HepG2 (cell line): ENCODE data around the gene PYGB. TPM values are rescaled to one million over a fixed set of nuclear protein-coding genes. Genes with fewer than 3 reads are reported as not detected.
A peak's percentile ranks its signal among the peaks of the same experiment; 100 is the strongest.

Source experiments
- ATAC-seq: fragments of 200-7000 bp; cut with Tn5 transposase; 3 replicates; pipeline ENCODE4 v1.9.1; 2020; ENCODE audit warnings: mild to moderate bottlenecking, moderate library complexity
- BruUV-seq: library from RNA; stranded (reverse); fragments of 400-500 nt; replicated peaks from 2 replicates; lab custom pipeline; 2021; lab: Mats Ljungman, UMichigan
- CTCF ChIA-PET: fragments of 300-600 bp; formaldehyde crosslinking; extraction: SDS; loops from one replicate; lab custom pipeline; 2021; ENCODE audit warnings: low total read pairs, inconsistent platforms, low intra/inter-chr PET ratio; lab: Yijun Ruan, JAX
- POLR2A ChIA-PET: fragments of 350-600 bp; sonication (Branson Sonifier 250); formaldehyde crosslinking; loops from one replicate; lab custom pipeline; 2020; ENCODE audit warnings: antibody characterized with exemption, inconsistent platforms; lab: Yijun Ruan, JAX
- DNase-seq: peaks from one replicate; pipeline ENCODE4 v3.0.0-alpha.2; 2015; ENCODE audit warnings: low spot score
- FAIRE-seq: peaks from 3 replicates; lab custom pipeline; 2011; peaks lifted over from hg19 to GRCh38; lab: Jason Lieb, UNC
- H2AFZ ChIP-seq: one replicate; pipeline ENCODE4 v1.6.1; 2011; ENCODE audit warnings: low read length, inconsistent platforms
- H3K27ac ChIP-seq: fragments of 300-600 bp; 3 replicates; pipeline ENCODE4 v1.8.0; 2011; ENCODE audit warnings: mixed run types, mild to moderate bottlenecking, mixed read lengths, low read length, inconsistent platforms; ENCODE audit not compliant: insufficient read depth; ENCODE audit errors: extremely low read length
- H3K27me3 ChIP-seq, 2 experiments: fragments of 200-600 bp in 1 of 2; 2 replicates in 1 of 2; 3 replicates in 1 of 2; pipeline versions ENCODE4 v1.6.0 to v1.8.0; 2011; ENCODE audit warnings: low read length in 2 of 2, mild to moderate bottlenecking in 2 of 2, moderate library complexity in 2 of 2, inconsistent platforms in 1 of 2; ENCODE audit not compliant: insufficient read depth in 2 of 2, control insufficient read depth in 1 of 2
- H3K36me3 ChIP-seq, 2 experiments: fragments of 200-600 bp in 1 of 2; replicated peaks in 1 of 2; 2 replicates in 1 of 2; 3 replicates in 1 of 2; pipeline versions ENCODE4 v1.5.1 to v1.8.0; 2011; ENCODE audit warnings: low read length in 2 of 2, inconsistent platforms in 1 of 2; ENCODE audit not compliant: insufficient read depth in 2 of 2, control insufficient read depth in 1 of 2
- H3K4me1 ChIP-seq: 2 replicates; pipeline ENCODE4 v1.5.1; 2012; ENCODE audit warnings: low read length, inconsistent platforms; ENCODE audit not compliant: insufficient read depth
- H3K4me2 ChIP-seq: 2 replicates; pipeline ENCODE4 v1.6.0; 2011; ENCODE audit warnings: low read depth, low read length, inconsistent platforms
- H3K4me3 ChIP-seq, 3 experiments: fragments of 200-600 bp in 1 of 3; sonication (generic), shearing (Covaris generic) in 1 of 3; replicated peaks in 1 of 3; 2 replicates each; pipeline ENCODE4 v1.5.1; 2011 to 2016; ENCODE audit warnings: low read length in 3 of 3, inconsistent platforms in 2 of 3, low read depth in 2 of 3, mild to moderate bottlenecking in 2 of 3, control low read depth in 1 of 3, mixed read lengths in 1 of 3; ENCODE audit not compliant: insufficient read depth in 1 of 3
- H3K79me2 ChIP-seq: one replicate; pipeline ENCODE4 v1.6.1; 2011; ENCODE audit warnings: low read length, inconsistent platforms; ENCODE audit not compliant: insufficient read depth
- H3K9ac ChIP-seq: 2 replicates; pipeline ENCODE4 v1.6.0; 2011; ENCODE audit warnings: mild to moderate bottlenecking, low read depth, low read length, inconsistent platforms; ENCODE audit not compliant: insufficient read depth
- H3K9me3 ChIP-seq: 2 replicates; pipeline ENCODE4 v1.5.1; 2012; ENCODE audit warnings: mild to moderate bottlenecking, low read length
- H4K20me1 ChIP-seq: 2 replicates; pipeline ENCODE4 v1.6.0; 2011; ENCODE audit warnings: inconsistent platforms, mild to moderate bottlenecking, low read length, moderate library complexity; ENCODE audit not compliant: insufficient read depth
- ATF1 ChIP-seq: IDR thresholded peaks from 2 replicates; pipeline ENCODE4 v1.6.1; 2016; ENCODE audit warnings: mild to moderate bottlenecking, control low read depth
- EED ChIP-seq: sonication (generic); formaldehyde crosslinking; IDR thresholded peaks from 2 replicates; pipeline ENCODE4 v1.5.0; 2020; ENCODE audit warnings: mild to moderate bottlenecking, missing genetic modification reagents
- HDAC6 ChIP-seq: fragments of 200-600 bp; sonication (generic); IDR thresholded peaks from 2 replicates; pipeline ENCODE4 v1.7.0; 2017; ENCODE audit warnings: mild to moderate bottlenecking, antibody characterized with exemption, low read length, low read depth
- HHEX ChIP-seq: IDR thresholded peaks from 2 replicates; pipeline ENCODE4 v1.6.1; 2016; ENCODE audit warnings: control low read depth
- HNF4A ChIP-seq: sonication (generic); formaldehyde crosslinking; IDR thresholded peaks from 2 replicates; pipeline ENCODE4 v1.4.0; 2020; ENCODE audit warnings: missing genetic modification reagents
- NCOA5 ChIP-seq: sonication (generic); formaldehyde crosslinking; IDR thresholded peaks from 2 replicates; pipeline ENCODE4 v1.4.0; 2020; ENCODE audit warnings: missing genetic modification reagents
- NPAS2 ChIP-seq: sonication (generic); formaldehyde crosslinking; IDR thresholded peaks from 2 replicates; pipeline ENCODE4 v1.8.0; 2022; ENCODE audit warnings: mild to moderate bottlenecking, missing genetic modification reagents, borderline replicate concordance
- XRCC5 ChIP-seq: fragments of 200-400 bp; formaldehyde crosslinking; optimal IDR thresholded peaks from 2 replicates; pipeline ENCODE3; 2017; ENCODE audit warnings: mild to moderate bottlenecking, low read length
- ZFX ChIP-seq: sonication (generic); formaldehyde crosslinking; IDR thresholded peaks from 2 replicates; pipeline ENCODE4 v1.4.0; 2020; ENCODE audit warnings: mild to moderate bottlenecking, low read depth, missing genetic modification reagents, moderate library complexity
- ZNF263 ChIP-seq: sonication (generic); formaldehyde crosslinking; IDR thresholded peaks from 2 replicates; pipeline ENCODE4 v1.4.0; 2020; ENCODE audit warnings: missing genetic modification reagents
- WGBS: methylation state at CpG from one replicate; pipeline ENCODE4 v1.1.6; 2017; ENCODE audit warnings: low lambda C conversion rate; 5-methylcytosine and 5-hydroxymethylcytosine counted together
- in situ Hi-C: cut with HindIII; loops from 2 replicates; pipeline ENCODE4 v1.10.0; 2017; ENCODE audit warnings: low pct_unique_long_range_greater_than_20kb; ENCODE audit not compliant: extremely low pct_ligation_motif_present
- intact Hi-C: fragments of 100-400 bp; cut with micrococcal nuclease; formaldehyde crosslinking; loops from one replicate; pipeline ENCODE4 v1.10.0; 2022; ENCODE audit not compliant: unreplicated experiment
- polyA plus RNA-seq, 8 experiments: library from polyadenylated mRNA; depleted of rRNA in 3 of 8; stranded (reverse) in 7 of 8; unstranded in 1 of 8; fragments of >200 nt; fragmentation: Illumina TruSeq in 4 of 8; extraction: Trizol in 4 of 8; gene quantifications; 2 replicates each; pipeline versions ENCODE4 v1.2.1 to v1.2.3, GENCODE V29; 2011 to 2016; ENCODE audit warnings: low read depth in 4 of 8, missing spikeins in 1 of 8, mixed read lengths in 1 of 8; ENCODE audit not compliant: insufficient read depth in 1 of 8
- total RNA-seq, 5 experiments: library from RNA; depleted of rRNA; stranded (reverse); fragments of >200 nt; fragmentation: Illumina TruSeq; extraction: Trizol; gene quantifications; 2 replicates each; pipeline ENCODE4 v1.2.3, GENCODE V29; 2016; ENCODE audit warnings: low read depth in 1 of 5
- TF ChIP-seq, protein P1 (sequence below): IDR thresholded peaks from 2 replicates; pipeline ENCODE4 v1.6.1; 2016; ENCODE audit warnings: mild to moderate bottlenecking, missing biosample characterization, missing genetic modification reagents
- TF ChIP-seq, protein P2 (sequence below): IDR thresholded peaks from 2 replicates; pipeline ENCODE4 v1.6.1; 2012; ENCODE audit warnings: low read depth, low read length, improper control_type of control experiment
- TF ChIP-seq, protein P3 (sequence below): sonication (generic); formaldehyde crosslinking; IDR thresholded peaks from 2 replicates; pipeline ENCODE4 v1.5.1; 2020; ENCODE audit warnings: mild to moderate bottlenecking, missing genetic modification reagents, moderate library complexity
- TF ChIP-seq, protein P4 (sequence below): sonication (generic); IDR thresholded peaks from 2 replicates; pipeline ENCODE4 v1.6.1; 2016; ENCODE audit warnings: low read depth, borderline replicate concordance

Gene PYGB
- total and polyA plus RNA-seq, 2 of the 13 experiments (the other 11 are each of a cell fraction or from before 2014, with no cell fraction given), result 24.2 to 86.3 TPM

DNA sequence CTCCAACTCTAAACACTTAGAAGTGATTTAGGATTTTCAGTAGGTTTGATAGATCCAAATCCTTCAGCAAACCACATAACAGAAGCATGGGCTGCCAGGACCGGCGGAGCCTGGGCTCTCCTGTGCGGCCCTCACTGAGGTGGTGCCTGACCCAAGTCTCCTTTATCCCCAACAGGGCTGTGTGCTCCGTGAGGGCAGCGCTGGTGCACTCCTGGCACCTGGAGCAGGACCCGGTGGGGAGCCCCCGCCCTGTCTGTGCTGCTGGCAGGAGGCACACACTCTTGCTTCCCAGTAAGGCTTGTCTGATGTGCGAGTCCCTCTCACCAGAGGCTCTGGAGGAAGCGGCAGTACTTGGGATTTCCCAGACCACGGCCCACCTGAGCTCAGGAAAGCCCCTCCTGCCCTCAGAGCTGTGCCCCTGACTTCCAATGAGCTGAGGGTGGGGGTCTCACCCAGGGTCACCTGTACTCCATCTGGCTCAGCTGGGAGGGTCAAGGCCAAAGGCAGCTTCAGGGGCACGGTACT, 56.2 kb downstream of the PYGB start (continued):
- TF ChIP-seq EED (CRISPR knock-in tag), result peak; percentile 24; the same call in 1 of the 2 replicates
- TF ChIP-seq, protein P1, sequence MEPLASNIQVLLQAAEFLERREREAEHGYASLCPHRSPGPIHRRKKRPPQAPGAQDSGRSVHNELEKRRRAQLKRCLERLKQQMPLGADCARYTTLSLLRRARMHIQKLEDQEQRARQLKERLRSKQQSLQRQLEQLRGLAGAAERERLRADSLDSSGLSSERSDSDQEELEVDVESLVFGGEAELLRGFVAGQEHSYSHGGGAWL (CRISPR knock-in tag), result no peak

DNA sequence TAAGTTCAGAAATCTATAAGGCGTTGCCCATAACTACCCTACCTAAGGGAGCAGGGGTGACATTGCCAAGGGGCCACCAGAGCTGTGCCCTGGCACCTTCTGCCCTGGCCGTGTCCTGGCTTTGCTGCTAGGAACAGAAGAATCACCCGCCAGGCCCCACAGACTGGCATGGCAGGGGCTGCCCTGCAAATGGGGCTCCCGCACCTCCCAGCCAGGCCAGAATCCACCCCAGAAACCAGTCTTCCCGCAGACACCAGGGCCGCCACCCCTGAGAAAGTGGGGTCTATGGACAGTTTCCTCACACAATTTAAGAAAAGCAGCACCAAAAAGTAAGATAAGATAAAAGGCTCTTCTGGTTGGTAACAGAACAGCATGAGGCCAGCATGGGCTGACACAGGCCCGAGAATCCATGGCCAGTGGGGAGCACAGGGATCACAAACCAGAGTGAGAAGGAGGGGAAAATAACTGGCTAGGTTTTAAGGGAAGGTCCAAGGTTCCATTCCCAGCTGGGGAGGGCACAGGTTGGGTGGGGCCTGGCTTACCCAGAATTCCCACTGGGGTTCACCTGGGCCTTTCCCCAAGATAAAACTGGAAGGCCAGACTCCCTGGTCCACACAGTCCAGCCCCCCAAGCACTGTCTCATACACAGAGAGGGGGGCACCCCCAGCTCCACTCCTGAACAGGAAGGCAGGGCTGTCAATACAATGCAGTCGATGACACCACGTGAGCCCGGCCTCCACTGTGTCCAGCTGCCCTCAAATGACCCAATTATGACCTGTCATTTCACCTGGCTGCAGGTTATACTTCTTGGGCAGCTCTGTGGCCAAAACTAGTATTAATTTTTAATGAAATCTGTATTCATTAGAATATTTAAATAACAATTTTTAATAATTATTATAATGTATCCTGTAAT, 59.4 kb downstream of the PYGB start:
- FAIRE-seq, result no peak
- CTCF ChIA-PET, result no interaction called here
- TF ChIP-seq ATF1 (CRISPR knock-in tag), result no peak
- TF ChIP-seq HHEX (CRISPR knock-in tag), result no peak
- TF ChIP-seq ZNF263 (CRISPR knock-in tag), result peak; percentile 97
- TF ChIP-seq HDAC6, result no peak
- TF ChIP-seq ZFX (CRISPR knock-in tag), result peak; percentile 37; the same call in 1 of the 2 replicates
- TF ChIP-seq HNF4A (CRISPR knock-in tag), result peak; percentile 43; the same call in 1 of the 2 replicates
- TF ChIP-seq, protein P2, sequence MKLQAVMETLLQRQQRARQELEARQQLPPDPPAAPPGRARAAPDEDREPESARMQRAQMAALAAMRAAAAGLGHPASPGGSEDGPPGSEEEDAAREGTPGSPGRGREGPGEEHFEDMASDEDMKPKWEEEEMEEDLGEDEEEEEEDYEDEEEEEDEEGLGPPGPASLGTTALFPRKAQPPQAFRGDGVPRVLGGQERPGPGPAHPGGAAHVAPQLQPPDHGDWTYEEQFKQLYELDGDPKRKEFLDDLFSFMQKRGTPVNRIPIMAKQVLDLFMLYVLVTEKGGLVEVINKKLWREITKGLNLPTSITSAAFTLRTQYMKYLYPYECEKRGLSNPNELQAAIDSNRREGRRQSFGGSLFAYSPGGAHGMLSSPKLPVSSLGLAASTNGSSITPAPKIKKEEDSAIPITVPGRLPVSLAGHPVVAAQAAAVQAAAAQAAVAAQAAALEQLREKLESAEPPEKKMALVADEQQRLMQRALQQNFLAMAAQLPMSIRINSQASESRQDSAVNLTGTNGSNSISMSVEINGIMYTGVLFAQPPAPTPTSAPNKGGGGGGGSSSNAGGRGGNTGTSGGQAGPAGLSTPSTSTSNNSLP, result no peak
- TF ChIP-seq, protein P3, sequence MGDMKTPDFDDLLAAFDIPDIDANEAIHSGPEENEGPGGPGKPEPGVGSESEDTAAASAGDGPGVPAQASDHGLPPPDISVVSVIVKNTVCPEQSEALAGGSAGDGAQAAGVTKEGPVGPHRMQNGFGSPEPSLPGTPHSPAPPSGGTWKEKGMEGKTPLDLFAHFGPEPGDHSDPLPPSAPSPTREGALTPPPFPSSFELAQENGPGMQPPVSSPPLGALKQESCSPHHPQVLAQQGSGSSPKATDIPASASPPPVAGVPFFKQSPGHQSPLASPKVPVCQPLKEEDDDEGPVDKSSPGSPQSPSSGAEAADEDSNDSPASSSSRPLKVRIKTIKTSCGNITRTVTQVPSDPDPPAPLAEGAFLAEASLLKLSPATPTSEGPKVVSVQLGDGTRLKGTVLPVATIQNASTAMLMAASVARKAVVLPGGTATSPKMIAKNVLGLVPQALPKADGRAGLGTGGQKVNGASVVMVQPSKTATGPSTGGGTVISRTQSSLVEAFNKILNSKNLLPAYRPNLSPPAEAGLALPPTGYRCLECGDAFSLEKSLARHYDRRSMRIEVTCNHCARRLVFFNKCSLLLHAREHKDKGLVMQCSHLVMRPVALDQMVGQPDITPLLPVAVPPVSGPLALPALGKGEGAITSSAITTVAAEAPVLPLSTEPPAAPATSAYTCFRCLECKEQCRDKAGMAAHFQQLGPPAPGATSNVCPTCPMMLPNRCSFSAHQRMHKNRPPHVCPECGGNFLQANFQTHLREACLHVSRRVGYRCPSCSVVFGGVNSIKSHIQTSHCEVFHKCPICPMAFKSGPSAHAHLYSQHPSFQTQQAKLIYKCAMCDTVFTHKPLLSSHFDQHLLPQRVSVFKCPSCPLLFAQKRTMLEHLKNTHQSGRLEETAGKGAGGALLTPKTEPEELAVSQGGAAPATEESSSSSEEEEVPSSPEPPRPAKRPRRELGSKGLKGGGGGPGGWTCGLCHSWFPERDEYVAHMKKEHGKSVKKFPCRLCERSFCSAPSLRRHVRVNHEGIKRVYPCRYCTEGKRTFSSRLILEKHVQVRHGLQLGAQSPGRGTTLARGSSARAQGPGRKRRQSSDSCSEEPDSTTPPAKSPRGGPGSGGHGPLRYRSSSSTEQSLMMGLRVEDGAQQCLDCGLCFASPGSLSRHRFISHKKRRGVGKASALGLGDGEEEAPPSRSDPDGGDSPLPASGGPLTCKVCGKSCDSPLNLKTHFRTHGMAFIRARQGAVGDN, result peak; percentile 31
- TF ChIP-seq NPAS2, result no peak
- TF ChIP-seq, protein P4, sequence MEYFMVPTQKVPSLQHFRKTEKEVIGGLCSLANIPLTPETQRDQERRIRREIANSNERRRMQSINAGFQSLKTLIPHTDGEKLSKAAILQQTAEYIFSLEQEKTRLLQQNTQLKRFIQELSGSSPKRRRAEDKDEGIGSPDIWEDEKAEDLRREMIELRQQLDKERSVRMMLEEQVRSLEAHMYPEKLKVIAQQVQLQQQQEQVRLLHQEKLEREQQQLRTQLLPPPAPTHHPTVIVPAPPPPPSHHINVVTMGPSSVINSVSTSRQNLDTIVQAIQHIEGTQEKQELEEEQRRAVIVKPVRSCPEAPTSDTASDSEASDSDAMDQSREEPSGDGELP, result peak; percentile 58; the same call in 1 of the 2 replicates
- TF ChIP-seq NCOA5 (CRISPR knock-in tag), result 0 out of 2 replicates have a peak, but pooled peaks have one; percentile 4
- TF ChIP-seq XRCC5, result peak; percentile 30

More for the DNA sequence above, 59.4 kb downstream of the PYGB start:
- WGBS, result 92% methylated on average over 10 of the region's 10 CpGs
- Histone ChIP-seq H3K4me2 (no peak overlapping the region), H4K20me1 (no peaks in the 10 kb centered on the region), H3K36me3 (peaks cover 26 to 27% of the 10 kb centered on the region in 2 experiments), H2AFZ (no peak overlapping the region), H3K4me3 (no peak overlapping the region), H3K27ac (peak overlapping the region; percentile 29), H3K27me3 (no peaks in the 10 kb centered on the region), H3K9me3 (no peaks in the 10 kb centered on the region), H3K9ac (no peak overlapping the region), H3K79me2 (no peaks in the 10 kb centered on the region), H3K4me1 (peaks cover 51% of the 10 kb centered on the region)
- no peak for ATAC-seq
- in situ Hi-C loops, result loop anchor here (25.0 kb wide), 1 partner anchor 355 kb away; no protein-coding TSS in a partner anchor
- no peak for DNase-seq
- POLR2A ChIA-PET, result no interaction called here
- no TSS peak for BruUV-seq
- intact Hi-C loops, result no loop called here
